Retina (tissue), 1 donor: ENCODE measurements around the gene MRPS18A.
"Not testable (repeated sequence)": the region's sequence is repeated elsewhere in the genome, so short reads cannot be mapped to it uniquely, and the experiment has no call there.

Experiments used
- DNase-seq: peaks from one replicate; pipeline ENCODE4 v3.0.0-alpha.2; 2016

The MRPS18A gene

DNA sequence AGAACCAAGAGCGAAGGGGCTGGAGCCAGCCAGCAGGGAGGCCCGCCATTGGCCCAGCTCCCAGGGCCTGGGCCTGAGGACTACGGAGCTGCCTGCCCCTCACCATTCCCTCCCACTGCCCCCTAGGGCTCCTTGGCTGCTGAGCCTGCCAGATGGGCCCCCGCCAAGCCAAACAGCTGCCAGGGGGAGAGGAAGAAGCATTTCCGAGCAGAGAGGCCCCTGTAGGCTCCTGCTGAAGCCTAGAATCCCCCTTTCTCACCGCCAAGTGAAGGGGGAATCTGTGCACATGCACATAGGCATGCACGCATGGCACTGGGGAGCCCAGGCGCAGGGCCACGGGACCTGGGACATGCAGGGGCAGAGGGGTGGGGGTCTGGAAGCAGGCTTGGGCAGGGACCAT is 28.5 kb upstream of the MRPS18A start:
- no peak for DNase-seq

DNA sequence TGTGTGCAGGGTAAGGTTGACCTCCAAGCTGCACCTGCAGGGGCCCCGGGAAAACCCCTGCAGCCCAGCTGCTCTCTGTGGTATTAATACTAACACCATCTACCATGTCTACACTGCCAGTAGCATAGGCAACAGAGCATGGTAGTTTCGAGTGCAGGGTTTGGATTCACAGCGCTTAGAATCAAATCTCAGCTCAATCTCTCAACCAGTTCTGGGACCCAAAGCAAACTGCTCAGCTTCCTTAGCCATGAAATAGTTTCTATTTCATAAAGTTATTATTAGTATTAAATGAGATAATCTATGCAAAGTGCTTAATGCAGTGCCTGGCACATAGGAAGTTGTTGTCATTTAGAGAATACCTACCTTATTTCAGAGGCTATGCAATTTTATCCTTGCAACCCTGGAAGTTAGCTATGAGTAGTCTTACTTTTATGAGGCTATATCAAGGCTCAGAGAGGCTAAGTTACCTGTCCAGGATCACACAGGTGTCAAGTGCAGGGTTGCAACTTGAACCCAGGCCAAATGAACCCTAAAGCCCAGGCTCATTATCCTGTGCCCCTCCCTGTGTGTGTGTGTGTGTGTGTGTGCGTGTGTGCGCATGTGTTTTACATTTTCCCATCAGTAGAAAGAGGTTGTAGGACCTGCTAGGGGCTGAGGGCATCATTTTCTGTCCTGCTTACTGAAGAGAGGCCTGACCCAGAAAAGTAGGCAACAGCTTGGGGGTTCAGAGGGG is 27.6 kb upstream of the MRPS18A start:
- DNase-seq = no peak

DNA sequence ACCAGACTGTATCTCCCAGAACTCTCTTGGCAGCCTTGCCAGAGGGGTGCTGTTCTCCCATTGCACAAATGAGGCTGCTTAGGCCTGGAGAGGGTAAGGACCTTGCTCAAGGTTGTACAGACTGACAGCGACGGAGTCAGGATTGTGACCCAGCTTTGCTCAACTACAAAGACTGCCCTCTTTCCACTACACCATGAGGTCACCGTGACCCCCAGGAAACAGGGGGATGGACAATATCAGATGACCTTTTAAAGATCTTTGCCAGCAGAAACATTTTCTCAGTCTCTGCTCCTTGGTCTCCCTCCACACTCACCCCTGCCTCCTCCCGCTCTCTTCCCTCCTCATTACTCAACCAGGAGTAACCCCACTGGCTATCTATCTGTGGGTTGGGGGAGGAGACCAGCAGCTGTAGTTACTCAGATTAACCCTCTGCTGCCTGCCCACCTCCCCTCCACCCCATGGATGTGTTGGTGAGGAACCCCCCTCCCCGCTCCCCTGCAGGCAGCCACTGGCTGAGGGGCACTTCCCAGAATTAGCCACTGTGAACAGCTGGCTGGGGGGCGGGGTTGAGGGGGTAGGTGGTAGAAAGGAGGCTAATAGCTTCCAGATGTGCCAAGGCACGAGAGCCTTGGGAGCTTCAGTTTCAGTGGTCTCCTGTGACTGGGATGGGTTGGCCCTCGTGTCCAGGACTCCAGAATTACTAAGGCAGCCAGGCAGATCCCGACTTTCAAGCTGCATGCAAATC is 26.9 kb upstream of the MRPS18A start:
- no peak for DNase-seq

DNA sequence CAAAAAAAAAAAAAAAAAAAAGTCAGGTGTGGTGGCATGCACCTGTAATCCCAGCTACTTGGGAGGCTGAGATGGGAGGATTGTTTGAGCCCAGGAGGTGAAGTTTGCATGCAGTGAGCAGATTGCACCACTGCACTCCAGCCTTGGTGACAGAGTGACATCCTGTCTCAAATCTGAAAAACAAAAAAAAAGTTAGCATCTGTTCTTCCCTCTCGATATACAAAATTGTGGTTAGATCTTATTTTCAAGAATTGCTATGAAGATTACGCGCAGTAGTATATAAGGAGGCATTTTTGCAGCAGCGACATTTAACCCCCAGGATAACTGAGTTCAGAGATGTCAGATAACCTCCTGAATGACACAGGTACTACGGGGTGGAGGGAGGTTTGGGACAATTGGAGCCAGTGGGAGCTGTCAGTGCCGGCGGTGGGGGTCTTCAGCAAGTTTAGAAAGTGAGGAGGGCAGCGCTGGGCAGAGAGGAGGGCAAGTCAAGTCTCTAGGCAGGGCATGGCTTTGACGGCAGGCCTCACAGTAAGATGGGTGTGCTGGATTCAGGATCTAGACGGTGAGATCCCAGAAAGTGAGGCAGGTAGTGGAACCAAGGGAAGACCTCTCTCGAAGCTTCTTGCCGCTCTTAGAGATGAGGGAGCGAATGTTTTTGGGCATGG is 26.2 kb upstream of the MRPS18A start:
- DNase-seq = no peak

DNA sequence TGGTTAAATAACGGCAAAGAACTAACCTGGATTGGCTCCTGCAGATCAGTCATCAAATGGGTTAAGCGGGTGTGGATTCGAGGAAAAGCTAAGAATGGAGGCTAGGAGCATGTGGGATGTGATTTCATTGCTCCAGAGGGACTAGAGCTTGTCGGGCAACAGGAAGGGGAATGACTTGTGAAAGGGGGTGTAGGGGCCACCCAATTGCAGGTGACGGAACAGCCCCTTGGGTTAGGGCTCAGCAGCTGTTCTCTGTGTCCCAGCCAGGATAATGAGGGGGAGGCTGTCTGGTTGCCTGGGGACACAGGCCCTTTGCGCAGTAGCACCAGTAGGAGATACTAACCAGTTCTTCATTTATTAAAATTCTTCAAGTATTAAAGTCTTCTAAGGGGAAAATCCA is 25.0 kb upstream of the MRPS18A start:
- DNase-seq = no peak

DNA sequence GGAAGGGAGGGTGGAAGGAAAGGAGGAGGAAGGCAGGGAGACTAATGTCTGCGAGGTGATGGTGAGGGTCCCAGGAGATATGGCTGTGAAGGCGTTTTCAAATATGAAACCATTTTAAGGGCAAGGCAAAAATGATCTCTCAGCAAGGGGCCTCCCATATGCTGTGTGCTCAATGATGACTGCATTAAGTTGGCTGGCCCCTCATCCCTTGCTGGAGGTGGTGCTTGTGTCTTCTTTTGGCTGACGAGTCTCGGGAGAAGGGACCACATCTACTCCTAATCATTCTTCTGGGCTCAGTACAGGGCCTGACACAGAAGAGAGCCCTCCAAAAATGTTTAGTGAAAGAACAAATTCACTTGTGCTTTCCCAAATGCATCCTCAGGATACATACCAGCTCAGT is 23.0 kb upstream of the MRPS18A start:
- DNase-seq = no peak

DNA sequence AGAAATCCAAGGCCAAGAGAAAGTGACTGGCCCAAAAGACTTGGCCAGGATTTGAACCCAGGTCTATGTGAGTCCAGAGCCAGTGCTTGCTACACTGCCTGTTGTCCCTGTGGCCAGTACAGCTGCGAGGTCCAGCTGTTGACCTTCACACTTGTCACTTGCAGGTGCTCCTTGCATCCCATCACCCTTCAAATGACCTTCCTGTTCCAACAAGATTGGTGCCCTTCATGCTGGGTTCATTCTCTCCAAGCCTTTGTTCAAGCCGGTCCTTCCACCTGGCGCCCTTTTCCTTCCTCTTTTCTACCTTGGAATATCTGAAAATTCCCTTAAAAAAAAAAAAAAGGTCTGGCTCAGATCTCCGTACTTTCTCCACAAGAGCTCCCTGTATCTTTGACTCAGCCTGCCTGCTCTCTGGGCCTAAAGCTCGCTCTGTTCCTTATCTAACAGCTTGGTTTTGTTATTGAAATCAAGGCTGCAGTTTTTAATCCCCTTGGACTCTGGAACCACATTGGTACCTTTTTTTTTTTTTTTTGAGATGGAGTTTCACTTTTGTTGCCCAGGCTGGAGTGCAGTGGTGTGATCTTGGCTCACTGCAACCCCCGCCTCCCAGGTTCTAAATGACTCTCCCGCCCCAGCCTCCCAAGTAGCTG is 22.2 kb upstream of the MRPS18A start:
- DNase-seq = no peak

DNA sequence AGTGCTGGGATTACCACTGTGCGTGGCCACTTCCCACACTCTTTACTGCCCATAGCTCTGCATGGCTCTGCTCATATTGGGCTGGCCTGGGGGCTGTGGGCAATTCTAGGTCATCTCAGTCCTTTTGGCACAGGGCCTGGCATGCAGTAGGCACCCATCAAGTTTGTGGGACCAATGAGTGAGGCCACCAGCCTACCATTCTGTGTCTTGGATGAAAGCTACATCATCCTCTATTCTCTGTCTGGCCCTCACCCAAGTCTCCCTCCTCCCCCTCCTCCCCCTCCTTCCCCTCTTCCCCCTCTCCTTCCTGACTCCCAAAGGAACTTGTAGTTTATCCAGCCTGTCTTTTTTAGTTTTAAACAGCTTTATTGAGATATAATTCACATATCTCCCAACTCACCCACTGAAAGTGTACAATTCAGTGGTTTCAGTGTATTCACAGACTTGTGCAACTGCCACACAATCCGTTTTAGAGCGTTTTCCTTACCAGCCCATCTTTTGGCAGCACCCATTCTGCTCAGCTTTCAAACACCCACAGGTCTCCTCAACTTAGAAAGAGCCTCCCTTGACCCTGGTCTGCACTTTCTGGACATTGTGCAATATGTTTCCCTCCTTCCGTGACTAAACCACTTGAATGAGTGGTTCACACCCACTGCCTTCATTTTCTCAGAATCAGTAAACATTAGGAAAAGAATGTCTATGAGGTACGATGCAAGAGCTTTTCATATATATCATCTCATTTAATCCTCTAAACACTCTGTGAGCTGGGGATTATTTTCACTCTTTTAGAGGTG is 21.5 kb upstream of the MRPS18A start:
- no peak for DNase-seq

DNA sequence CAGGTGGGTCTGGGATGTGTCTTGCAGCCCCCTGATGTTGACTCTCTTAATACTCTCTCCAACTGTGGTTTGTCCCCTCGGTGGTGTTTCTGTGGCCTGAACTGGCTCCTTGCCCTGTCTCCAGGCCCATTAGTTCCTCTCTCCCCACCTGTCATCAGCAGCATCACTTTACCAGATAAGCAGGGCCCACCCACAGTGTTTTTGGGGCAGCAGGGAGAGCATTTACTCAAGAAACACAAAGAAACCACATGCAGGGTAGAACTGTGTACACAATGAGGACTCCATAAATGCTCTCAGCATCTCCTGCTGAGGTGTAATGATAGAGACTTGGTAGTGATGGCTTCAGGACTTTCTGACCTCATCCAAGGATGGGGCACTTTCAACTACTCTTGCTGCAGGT is 20.2 kb upstream of the MRPS18A start:
- DNase-seq = no peak

DNA sequence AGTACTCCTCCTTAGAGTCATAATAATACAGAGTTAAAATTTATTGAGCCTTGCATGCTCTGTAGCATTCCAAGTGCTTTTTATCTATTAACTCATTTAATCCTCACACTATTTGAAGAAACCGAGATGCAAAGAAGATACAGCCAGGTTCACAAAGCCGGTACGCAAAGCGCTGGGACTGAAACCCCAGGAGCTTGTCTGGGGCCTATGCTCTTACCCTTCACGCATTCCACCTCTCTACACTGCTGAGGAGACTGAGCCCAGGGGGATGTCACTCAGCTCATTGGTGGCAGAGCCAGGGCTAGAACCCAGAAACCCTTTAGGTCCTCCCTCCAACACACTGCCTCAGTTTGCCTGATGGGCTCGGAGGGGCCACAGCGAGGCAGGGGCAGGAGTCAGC is 19.7 kb upstream of the MRPS18A start:
- DNase-seq = no peak

DNA sequence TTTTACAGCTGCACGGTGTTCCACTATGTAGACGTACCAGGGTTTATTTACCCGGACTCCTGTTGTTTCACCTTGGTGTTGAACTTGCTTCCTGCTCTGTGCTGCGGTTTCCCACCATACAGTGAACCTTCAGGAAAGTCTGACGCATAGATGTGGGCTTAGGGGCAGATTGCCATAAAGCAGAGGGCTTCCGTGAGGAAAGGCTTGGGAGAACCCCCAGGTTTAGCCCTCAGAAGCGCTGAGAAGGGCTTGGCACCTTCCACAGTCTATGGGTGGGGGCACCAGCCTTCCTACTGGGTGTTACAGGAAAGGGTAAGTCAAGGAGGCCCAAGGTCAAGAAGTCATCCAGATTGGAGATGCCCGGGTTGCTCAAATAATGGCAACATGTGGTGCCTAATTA is 19.2 kb upstream of the MRPS18A start:
- no peak for DNase-seq

DNA sequence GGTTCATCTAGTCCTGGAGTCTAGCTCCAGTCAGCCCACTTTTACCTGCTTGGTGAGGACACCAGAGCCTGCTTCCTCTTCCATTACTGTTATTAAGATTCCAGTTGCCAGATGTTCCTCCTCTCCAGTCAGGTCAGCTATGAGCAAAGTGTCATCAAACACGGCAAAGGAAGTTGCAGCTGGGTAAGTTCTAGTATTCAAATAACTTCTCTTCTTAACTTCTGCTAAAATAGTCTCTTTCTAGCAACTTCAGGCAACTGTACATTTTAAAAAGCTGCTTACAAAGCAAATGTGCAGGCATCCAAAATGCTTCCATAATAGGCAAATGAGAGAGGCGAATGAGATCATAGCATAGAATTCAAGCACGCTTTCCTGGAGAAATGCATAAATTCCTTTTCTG is 18.4 kb upstream of the MRPS18A start:
- no peak for DNase-seq

DNA sequence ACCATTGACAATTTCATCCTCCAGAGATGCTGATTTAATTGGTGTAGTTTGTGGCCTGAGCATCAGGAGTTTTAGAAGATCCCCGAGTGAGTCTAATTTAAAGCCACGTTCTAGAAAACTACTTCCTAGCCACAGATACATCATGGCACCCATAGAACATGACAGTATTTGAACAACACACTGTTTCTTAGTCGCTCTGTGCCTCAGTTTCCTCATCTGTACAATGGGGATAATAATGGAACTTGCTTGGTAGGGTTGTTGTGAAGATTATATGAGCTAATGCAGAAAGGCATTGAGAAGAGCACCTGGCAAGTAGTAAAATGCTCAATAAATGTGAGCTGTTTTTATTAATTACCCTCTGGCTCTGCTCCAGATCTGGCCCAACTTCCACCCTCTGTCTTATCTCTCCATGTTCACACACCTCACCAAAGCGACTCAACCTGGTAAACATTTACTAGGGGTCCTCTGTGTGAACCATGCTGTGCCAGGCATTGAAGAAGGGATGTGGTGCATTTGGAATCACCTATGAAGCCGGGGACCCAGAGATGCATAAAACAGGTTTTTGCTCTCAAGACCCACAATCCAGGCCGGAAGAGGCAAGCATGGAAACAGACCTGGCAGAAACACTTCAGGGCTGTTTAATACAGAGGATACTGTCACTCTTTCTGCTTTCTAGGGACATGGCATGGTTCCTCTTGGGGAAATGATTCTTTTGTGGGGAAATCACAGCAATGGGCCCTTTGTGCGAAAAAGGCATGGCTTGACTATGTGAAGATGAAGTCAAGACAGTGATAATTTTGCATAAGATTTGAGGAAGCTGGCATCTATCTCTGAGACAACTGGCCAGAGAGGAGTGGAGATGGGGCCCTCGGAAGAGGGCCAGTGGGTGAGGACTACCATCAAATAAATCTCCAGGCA is 16.2 kb upstream of the MRPS18A start:
- no peak for DNase-seq

DNA sequence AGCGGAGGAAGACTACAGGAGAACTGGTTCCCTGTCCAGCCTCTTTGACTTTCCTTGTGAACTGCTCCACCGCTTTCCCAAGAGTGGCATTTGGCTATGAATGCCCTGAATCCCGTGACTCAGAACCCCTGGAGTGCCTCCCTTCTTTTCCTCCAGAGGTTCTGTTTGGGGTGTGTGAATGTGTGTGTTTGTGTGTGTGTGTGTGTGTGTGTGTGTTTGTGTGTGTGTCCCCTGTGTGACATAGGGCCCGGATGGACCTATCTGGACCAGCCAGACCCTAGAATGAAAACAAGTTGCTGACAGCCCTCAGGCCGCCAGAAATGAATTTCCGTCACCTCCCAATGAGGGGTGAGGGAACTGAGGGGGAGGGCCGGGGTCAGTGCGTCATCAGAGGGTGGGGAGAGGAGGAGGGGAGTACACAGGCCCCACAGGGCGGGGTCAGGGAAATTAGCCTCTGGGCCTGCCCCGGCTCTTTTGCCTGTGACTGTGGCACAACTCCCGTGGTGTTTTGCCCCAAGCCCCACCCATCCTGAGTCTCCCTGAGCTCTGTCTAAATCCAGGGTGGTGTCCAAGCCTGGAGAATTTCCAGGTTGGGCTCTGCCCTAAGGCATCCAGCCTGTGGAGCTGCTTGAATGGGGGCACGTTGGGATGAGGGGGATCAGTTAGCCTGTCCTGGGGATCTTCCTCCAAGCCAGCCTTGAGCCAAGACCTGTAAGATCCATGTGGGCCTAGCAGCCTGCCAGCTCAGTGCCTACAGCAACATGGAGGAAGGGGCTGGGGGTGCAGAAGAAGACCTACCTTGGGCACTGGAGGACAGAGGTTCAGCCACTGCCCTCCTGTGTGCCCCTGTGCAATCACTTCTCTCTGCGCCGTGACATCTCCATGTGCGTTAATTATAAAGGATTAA is 15.2 kb upstream of the MRPS18A start:
- peak; percentile 73 for DNase-seq

DNA sequence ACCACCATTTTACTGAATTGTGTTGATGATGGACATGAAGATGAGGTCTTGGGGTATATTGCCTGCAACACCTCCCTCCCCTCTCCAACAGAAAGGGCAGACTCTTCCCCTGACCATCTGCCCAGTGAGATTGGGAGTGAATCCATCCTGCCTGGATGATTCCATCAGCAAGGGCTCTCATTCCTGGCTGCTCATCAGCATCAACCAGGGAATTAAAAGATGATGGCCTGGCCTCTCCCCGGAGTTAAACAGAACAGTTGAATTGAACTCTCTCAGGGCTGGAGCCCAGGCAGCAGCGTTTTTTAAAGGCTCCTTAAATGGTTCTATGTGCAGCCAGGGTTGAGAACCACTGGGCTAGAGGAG is 14.6 kb upstream of the MRPS18A start:
- DNase-seq = no peak

DNA sequence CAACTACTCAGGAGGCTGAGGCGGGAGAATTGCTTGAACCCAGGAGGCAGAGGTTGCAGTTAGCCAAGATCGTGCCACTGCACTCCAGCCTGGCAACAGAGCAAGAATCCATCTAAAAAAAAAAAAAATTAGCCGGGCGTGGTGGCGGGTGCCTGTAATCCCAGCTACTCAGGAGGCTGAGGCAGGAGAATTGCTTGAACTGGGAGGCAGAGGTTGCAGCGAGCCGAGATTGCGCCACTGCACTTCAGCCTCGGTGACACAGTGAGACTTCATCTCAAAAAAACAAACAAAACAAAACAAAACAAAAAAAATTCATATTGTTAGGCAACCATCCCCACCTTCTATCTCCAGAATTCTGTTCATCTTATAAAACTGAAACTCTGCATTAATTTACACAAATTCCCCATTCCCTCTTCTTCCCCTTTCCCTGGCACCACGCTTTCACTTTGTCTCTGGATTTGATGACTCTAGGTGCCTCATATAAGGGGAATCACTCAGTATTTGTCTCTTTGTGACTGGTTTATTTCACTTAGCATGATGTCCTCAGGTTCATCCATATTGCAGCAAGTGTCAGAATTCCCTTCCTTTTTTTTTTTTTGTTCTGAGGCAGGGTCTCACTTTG is 13.5 kb upstream of the MRPS18A start:
- not testable (repeated sequence) for DNase-seq

DNA sequence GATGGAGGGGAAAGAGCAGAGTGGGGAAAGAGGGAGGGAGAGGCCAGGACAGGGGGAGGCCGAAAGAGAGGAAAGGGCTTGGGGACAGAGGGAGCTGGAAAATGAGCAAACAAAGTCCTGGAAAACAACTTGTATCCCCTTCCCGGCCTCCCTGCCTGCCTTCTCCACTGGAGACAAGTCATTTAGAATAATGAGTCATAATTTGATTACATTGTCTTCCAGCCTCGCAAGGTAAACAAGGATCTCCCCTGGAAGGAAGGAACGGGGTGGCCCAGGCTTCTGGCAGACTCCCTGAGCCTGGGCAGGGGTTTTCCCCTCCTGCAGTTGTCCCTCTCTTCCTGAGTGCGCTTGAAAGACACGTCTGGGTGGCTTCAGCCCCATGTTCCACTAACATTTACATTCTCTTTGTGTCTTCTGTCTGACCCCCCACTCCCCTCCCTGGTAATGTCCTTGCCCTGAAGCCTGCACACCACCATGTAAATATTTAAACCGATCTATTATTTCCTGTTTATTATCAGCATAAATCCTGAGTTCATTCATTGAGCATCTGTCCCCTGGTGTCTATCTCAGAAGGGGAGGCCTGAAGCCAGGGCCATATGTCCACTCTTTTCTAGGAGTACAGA is 12.1 kb upstream of the MRPS18A start:
- DNase-seq = peak; percentile 31

DNA sequence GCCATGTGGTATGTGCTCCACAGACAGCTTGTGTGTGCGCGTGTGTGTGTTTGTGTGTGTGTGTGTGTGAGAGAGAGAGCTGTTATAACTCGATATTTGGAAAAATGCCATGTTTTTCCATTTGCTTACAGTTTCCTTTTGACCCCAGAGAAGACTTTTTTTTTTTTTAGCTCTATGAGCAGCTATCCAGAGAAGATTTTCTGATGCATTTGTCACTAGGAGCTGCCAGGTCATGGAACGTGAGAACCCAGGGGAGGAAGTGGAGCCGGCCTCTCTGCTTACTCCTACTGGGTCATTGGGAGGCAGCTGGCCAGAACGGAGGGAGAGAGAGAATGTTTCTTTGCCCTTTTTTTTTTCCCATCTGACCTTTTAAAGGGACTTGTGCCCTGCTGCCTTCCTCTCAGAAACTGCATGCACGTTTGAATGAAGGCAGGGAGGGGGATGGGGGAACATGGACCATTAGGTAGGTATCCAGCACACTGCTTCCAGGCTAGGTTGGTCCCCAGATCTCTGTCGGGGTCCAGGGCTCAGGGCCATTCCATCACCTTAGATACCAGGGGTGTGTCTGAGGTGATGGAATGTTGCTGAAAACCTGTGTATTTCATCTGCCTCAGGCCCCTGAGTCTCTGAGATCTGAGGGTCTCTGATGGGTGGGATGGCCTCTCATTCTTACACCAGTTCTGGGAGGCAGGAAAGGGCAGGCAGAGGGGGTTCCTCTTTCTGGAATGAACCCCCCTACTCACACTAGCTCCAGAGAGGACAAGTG is 11.2 kb upstream of the MRPS18A start:
- DNase-seq = peak; percentile 35

DNA sequence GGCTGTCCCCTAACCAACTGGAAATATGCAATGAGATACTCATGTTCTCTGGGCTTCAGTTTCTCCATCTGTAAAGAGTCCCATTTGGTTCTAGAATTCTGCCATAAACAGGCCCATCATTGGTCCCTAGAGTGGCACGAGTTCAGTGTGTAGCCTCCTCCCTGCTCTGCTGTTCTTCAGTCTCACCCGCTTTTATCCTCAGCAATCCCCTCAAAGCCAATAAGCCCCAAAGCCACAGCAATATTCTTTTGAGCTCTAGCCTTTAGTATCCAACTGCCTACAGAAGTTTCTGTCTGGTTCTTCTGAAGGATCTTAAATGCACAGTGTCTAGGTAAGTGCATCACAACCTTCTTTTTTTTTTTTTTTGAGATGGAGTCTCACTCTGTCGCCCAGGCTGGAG is 9.8 kb upstream of the MRPS18A start:
- no peak for DNase-seq
